GM23338 (cell line): Measurements from ENCODE around the gene NSRP1. TPM values are rescaled to one million over a fixed set of nuclear protein-coding genes. Genes with fewer than 3 reads are reported as not detected.

ENCODE experiments used
- ATAC-seq: fragments of 200-7000 bp; cut with Tn5 transposase; 3 replicates; pipeline ENCODE4 v1.9.1; 2020
- DNase-seq: peaks from one replicate; pipeline ENCODE4 v3.0.0-alpha.2; 2015; ENCODE audit warnings: low spot score
- H2AFZ ChIP-seq: fragments of 200-600 bp; sonication (generic); 2 replicates; pipeline ENCODE4 v1.8.0; 2016; ENCODE audit warnings: antibody characterized with exemption, mild to moderate bottlenecking, moderate library complexity
- H3F3A ChIP-seq: fragments of 200-600 bp; sonication (generic); replicated peaks from 2 replicates; pipeline ENCODE4 v1.8.0; 2017; ENCODE audit warnings: antibody characterized with exemption, mixed run types, low read depth
- H3K27ac ChIP-seq: fragments of 200-600 bp; sonication (generic); 2 replicates; pipeline ENCODE4 v1.6.1; 2016; ENCODE audit warnings: low read depth
- H3K27me3 ChIP-seq: fragments of 200-600 bp; sonication (generic); 2 replicates; pipeline ENCODE4 v1.8.0; 2016; ENCODE audit warnings: mild to moderate bottlenecking, mixed run types, moderate library complexity; ENCODE audit not compliant: insufficient read depth
- H3K36me3 ChIP-seq: fragments of 200-600 bp; sonication (generic); 2 replicates; pipeline ENCODE4 v1.8.0; 2016; ENCODE audit warnings: mild to moderate bottlenecking; ENCODE audit not compliant: insufficient read depth
- H3K4me1 ChIP-seq: fragments of 200-600 bp; sonication (generic); 2 replicates; pipeline ENCODE4 v1.8.0; 2016; ENCODE audit warnings: mild to moderate bottlenecking, moderate library complexity; ENCODE audit not compliant: insufficient read depth
- H3K4me2 ChIP-seq: fragments of 200-600 bp; sonication (generic); 2 replicates; pipeline ENCODE4 v1.7.1; 2017; ENCODE audit warnings: mixed run types
- H3K4me3 ChIP-seq: fragments of 200-600 bp; sonication (generic); 2 replicates; pipeline ENCODE4 v1.6.1; 2016; ENCODE audit warnings: mixed run types
- H3K79me2 ChIP-seq: fragments of 200-600 bp; sonication (generic); replicated peaks from 2 replicates; pipeline ENCODE4 v1.8.0; 2017; ENCODE audit warnings: mild to moderate bottlenecking; ENCODE audit not compliant: insufficient read depth
- H3K9me2 ChIP-seq: fragments of 200-600 bp; sonication (generic); 2 replicates; pipeline ENCODE4 v1.8.0; 2017; ENCODE audit not compliant: insufficient read depth
- H4K20me1 ChIP-seq: fragments of 200-600 bp; sonication (generic); replicated peaks from 2 replicates; pipeline ENCODE4 v1.8.0; 2017; ENCODE audit warnings: mild to moderate bottlenecking; ENCODE audit not compliant: insufficient read depth
- H3K27ac Mint-ChIP-seq: 2 replicates; pipeline ENCODE4 v1.8.0; 2020; ENCODE audit warnings: inconsistent platforms, mild to moderate bottlenecking, moderate library complexity, mixed read lengths
- H3K27me3 Mint-ChIP-seq: 3 replicates; pipeline ENCODE4 v1.8.0; 2022; ENCODE audit warnings: low read depth, mild to moderate bottlenecking, moderate library complexity, mixed read lengths, inconsistent platforms; ENCODE audit not compliant: insufficient read depth, poor library complexity
- H3K36me3 Mint-ChIP-seq: 3 replicates; pipeline ENCODE4 v1.8.0; 2021; ENCODE audit warnings: low read depth, mild to moderate bottlenecking, inconsistent platforms, moderate library complexity, mixed read lengths
- H3K4me1 Mint-ChIP-seq: 3 replicates; pipeline ENCODE4 v1.8.0; 2020; ENCODE audit warnings: mild to moderate bottlenecking, inconsistent platforms, mixed read lengths
- H3K4me3 Mint-ChIP-seq: 3 replicates; pipeline ENCODE4 v1.8.0; 2021; ENCODE audit warnings: moderate library complexity, mild to moderate bottlenecking, inconsistent platforms, mixed read lengths
- H3K9me3 Mint-ChIP-seq: 3 replicates; pipeline ENCODE4 v1.8.0; 2020; ENCODE audit warnings: moderate library complexity, mild to moderate bottlenecking, inconsistent platforms, mixed read lengths
- CREB1 ChIP-seq: fragments of 250-450 bp; sonication (Bioruptor Pico); IDR thresholded peaks from 2 replicates; pipeline ENCODE4 v1.5.0; 2020; ENCODE audit warnings: low read depth, mild to moderate bottlenecking, moderate library complexity
- CTCF ChIP-seq, 2 experiments: fragments of 200-600 bp in 1 of 2; sonication (generic) in 1 of 2; conservative IDR thresholded peaks; 2 replicates each; pipeline versions ENCODE4 v1.5.1 to v1.6.1; 2016 to 2017; ENCODE audit warnings: antibody characterized with exemption in 2 of 2, low read depth in 2 of 2, mild to moderate bottlenecking in 2 of 2, moderate library complexity in 1 of 2
- ETS1 ChIP-seq: IDR thresholded peaks from 2 replicates; pipeline ENCODE4 v1.6.1; 2016; ENCODE audit warnings: antibody characterized with exemption
- EZH2 ChIP-seq: fragments of 200-600 bp; sonication (generic); IDR thresholded peaks from one replicate; pipeline ENCODE4 v1.8.0; 2017; ENCODE audit warnings: antibody characterized with exemption, mild to moderate bottlenecking, low read depth; ENCODE audit not compliant: unreplicated experiment
- EZH2phosphoT487 ChIP-seq: fragments of 200-600 bp; sonication (generic); IDR thresholded peaks from one replicate; pipeline ENCODE4 v1.8.1; 2018; ENCODE audit warnings: antibody characterized with exemption; ENCODE audit not compliant: unreplicated experiment
- JUNB ChIP-seq: IDR thresholded peaks from one replicate; pipeline ENCODE4 v1.6.1; 2016; ENCODE audit warnings: antibody characterized with exemption; ENCODE audit not compliant: unreplicated experiment
- NANOG ChIP-seq: IDR thresholded peaks from 2 replicates; pipeline ENCODE4 v1.6.1; 2016; ENCODE audit warnings: antibody characterized with exemption, borderline replicate concordance
- POLR2AphosphoS5 ChIP-seq: IDR thresholded peaks from 2 replicates; pipeline ENCODE4 v1.6.1; 2016; ENCODE audit warnings: antibody characterized with exemption, low read depth
- REST ChIP-seq: IDR thresholded peaks from one replicate; pipeline ENCODE4 v1.6.1; 2018; ENCODE audit warnings: antibody characterized with exemption; ENCODE audit not compliant: unreplicated experiment
- STAT1 ChIP-seq: IDR thresholded peaks from one replicate; pipeline ENCODE4 v1.6.1; 2016; ENCODE audit warnings: antibody characterized with exemption; ENCODE audit not compliant: unreplicated experiment
- ZNF114 ChIP-seq: fragments of 250-450 bp; sonication (Bioruptor Pico); IDR thresholded peaks from 2 replicates; pipeline ENCODE4 v1.5.0; 2020; ENCODE audit warnings: mild to moderate bottlenecking, moderate library complexity
- ZNF331 ChIP-seq: fragments of 250-450 bp; sonication (Bioruptor Pico); IDR thresholded peaks from 2 replicates; pipeline ENCODE4 v1.5.0; 2020; ENCODE audit warnings: low read depth, mild to moderate bottlenecking, moderate library complexity
- polyA plus RNA-seq: library from polyadenylated mRNA; unstranded; fragments of >200 nt; fragmentation: Nextera tagmentation; extraction: Ambion mirVana; gene quantifications from 2 replicates; pipeline ENCODE4 v1.2.1, GENCODE V29; 2016
- total RNA-seq: library from RNA; depleted of rRNA; stranded (reverse); fragments of >200 nt; shearing (Covaris generic); gene quantifications from 2 replicates; pipeline ENCODE4 v1.2.3, GENCODE V29; 2014

The NSRP1 gene
- total and polyA plus RNA-seq, 2 experiments from 2014 or later = 15.7 to 110 TPM

GRCh38 chr17:30207655-30208054, 91.0 kb downstream of the NSRP1 start (continued):
- TF ChIP-seq REST = no peak
- TF ChIP-seq NANOG = no peak
- no peak for TF ChIP-seq STAT1
- no peak for TF ChIP-seq CREB1 (CRISPR knock-in tag)
- no peak for TF ChIP-seq EZH2phosphoT487
- no peak for TF ChIP-seq POLR2AphosphoS5
- no peak for TF ChIP-seq JUNB
- TF ChIP-seq ZNF114 = no peak

DNA sequence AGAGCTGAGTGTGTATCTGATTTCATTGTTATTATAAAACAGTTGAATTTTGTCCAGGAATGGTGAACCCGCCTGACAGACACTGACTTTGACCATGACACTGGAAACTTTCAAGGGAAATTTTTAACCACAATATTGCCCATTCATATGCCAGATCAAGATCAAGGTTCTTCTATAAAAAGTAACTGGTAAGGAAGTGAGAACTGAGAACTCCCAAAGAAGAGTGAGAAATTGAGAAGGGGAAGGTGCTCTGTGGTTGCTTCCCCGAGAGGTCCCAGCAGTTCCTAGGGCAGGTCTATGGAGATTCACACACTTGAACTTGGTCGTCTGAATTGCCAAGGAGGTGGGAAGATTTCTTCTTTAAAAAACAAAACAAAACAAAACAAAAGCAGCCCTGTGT, 91.6 kb downstream of the NSRP1 start:
- Histone ChIP-seq H3F3A (no peaks in the 10 kb centered on the region), H3K36me3 (no peaks in the 10 kb centered on the region), H3K4me2 (no peak overlapping the region), H2AFZ (no peak overlapping the region), H3K27ac (no peak overlapping the region), H3K4me1 (no peaks in the 10 kb centered on the region), H3K79me2 (no peaks in the 10 kb centered on the region), H3K27me3 (no peaks in the 10 kb centered on the region), H4K20me1 (no peaks in the 10 kb centered on the region), H3K4me3 (no peak overlapping the region), H3K9me2 (no peaks in the 10 kb centered on the region)
- Mint-ChIP-seq H3K27me3 (peaks cover 9% of the 10 kb centered on the region), H3K27ac (no peak overlapping the region), H3K4me1 (peaks cover 4% of the 10 kb centered on the region; the same call in 1 of the 3 replicates), H3K36me3 (no peaks in the 10 kb centered on the region), H3K9me3 (no peaks in the 10 kb centered on the region), H3K4me3 (no peak overlapping the region)
- ATAC-seq (no peak), DNase-seq (no peak)
- TF ChIP-seq REST (no peak), EZH2phosphoT487 (no peak), STAT1 (no peak), CREB1 (CRISPR knock-in tag) (no peak), ZNF114 (no peak), EZH2 (no peak), ZNF331 (CRISPR knock-in tag) (no peak), ETS1 (no peak), CTCF (conservative IDR thresholded peaks at IDR 0.05; ENCODE audit: low read depth in 2 of 2) (no peak), NANOG (no peak), JUNB (no peak)
